Endometrial microvascular endothelial cells (primary cell): ENCODE results near the gene ECT2. TPM values are rescaled to one million over a fixed set of nuclear protein-coding genes. Genes with fewer than 3 reads are reported as not detected.
"Not testable (repeated sequence)": the region's sequence is repeated elsewhere in the genome, so short reads cannot be mapped to it uniquely, and the experiment has no call there.

Experiments used
- in situ Hi-C: cut with HindIII; loops from 2 replicates; pipeline ENCODE4 v1.10.0; 2017; ENCODE audit warnings: low sequenced_read_pairs, low pct_unique_long_range_greater_than_20kb; ENCODE audit errors: inconsistent ontology term
- total RNA-seq: library from RNA; depleted of rRNA; stranded (reverse); fragments of >200 nt; gene quantifications from one replicate; pipeline ENCODE4 v1.2.3, GENCODE V29; 2015; ENCODE audit errors: inconsistent ontology term

The ECT2 gene
- total RNA-seq, 1 donor from 2014 or later = 39.8 TPM

DNA sequence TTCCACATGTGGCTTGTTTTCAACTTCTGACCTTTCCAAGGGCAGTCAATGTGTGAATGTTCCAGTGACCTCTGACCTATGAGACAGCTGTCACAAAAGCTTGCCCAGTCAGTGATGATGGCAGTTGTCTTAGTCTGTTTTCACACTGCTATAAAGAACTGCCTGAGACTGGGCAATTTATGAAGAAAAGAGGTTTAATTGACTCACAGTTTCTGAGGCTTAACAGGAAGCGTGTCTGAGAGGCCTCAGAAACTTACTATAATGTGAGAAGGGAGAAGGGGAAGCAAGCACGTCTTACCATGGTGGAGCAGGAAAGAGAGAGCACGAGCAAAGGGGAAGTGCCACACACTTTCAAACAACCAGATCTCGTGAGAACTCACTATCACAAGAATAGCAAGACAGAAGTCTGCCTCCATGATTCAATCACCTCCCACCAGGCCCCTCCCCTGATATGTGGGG, 95.6 kb downstream of the ECT2 start:
- in situ Hi-C loops = no loop called here

DNA sequence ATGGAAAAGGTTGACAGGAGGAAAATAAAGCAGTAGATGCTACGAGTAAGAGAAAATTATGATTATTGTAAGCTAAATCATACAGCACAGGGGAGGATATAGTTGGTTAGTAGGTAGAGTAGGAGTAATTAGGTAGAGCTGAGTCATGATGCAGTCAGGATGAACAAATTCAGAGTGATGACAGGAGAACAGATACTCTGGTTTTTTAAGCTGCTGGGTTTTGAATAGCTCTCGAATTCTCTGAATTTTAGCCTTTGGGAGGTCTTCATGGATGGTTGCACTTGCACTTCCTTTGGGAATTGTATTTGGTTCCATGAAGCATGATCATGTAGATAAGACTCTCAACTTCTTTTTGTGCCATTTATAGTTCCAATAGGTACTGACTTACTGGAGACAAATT, 96.2 kb downstream of the ECT2 start:
- in situ Hi-C loops = no loop called here

DNA sequence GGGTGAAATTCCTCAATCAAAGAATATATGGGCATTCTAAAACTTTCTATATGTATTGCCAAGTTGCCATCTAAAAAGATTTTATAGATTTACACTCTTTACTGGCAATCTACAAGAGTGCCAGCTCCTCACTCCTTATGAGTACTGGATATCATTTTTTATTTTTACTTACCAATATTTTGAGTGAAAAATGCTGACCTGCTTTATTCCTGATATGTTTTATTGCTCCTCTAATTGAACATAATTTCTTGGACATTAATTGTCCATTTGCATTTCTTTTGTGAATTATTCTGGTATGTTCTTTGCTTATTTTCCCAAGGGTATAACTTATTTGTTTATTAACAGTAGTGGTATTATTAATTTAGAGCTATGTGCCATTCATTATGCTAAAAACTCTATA, 96.8 kb downstream of the ECT2 start:
- in situ Hi-C loops = no loop called here

DNA sequence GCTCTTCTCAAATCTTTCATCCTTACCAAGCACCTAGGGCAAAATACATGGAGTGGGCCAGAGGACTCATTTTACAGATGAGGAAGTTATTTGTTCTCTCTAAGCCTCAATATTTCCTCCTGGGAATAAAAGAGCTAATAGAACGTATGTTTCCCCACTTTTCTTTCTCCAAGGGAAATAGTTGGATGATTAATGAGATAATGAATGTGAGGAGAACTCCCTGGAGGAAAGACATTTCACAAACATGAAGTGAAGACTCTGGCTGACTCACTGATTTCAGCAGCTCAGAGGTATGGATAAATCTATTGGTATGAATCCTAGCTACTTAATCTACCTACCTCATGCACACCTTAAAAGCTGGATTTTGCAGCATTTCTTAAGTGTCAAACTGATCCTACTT, 98.4 kb downstream of the ECT2 start:
- in situ Hi-C loops = no loop called here

DNA sequence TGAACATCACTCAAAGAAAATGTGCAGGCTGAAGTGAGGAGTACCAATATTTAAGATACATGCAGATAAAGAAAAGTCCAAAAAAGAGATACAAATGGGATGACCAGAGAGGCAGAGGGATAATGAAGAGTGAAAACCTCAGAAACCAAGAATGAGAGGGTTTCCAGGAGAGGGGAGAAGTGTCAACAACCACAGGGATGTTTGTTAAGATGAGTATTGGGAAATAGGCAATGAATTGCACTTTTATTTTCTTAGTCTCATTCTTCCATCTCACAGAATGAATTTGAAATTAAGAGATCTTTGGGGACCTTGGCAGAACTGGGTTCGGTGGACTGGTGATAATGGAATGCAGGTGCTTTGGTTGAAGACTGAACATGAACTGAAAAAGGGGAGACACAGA, 102.5 kb downstream of the ECT2 start:
- in situ Hi-C loops = no loop called here

DNA sequence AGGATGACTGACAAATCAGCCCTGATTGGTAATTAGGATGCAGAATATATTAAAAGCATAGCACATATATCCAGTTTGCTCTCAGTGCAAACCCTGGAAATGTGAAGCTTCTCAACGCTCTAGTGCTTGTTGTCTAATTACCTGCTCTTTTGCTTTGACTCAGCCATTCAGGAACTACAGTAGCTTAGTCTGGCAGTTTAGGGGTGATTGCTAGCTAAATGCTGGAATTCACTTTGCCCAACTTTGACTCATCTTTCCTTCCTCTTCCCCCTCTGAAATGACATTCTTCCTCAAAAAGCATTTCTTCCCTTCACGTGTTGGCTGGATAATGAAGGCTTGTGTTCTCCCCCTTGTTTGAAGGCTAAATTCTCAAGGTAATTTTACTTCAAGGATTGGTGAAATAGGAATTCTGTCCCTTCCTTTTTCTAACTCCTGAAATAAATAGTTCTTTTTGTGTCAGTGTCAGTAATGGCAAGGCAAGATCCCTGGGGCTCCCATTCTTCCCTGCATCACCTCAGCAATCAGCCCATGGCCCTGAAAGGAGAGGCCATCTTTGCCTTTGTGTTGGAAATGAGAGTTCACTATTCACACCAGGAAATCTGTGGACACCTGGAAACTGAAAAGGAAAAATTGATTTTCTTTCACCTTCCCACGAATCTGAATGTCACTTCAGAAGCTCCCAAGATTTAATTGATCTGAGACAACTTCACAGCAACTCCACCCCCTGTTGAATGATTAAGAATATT, 103.6 kb downstream of the ECT2 start:
- in situ Hi-C loops = no loop called here

DNA sequence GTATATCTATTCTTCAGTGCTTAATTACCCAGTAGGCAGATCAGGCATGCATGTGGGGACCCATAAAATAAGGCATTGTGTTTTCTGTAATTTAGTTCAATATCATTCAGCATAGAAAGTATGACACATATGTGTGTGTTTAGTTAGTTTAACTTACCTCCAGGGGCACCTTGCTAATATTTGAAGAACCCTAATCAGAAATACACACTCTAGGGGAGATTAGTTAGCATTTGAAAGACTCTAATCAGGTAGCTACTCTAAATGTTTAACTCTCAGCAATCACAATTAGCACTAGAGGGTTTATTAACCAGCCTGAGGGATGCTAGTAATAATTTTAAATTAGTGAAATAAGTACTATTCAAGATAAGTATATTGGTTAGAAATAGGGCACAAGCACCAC, 104.5 kb downstream of the ECT2 start:
- in situ Hi-C loops = no loop called here

DNA sequence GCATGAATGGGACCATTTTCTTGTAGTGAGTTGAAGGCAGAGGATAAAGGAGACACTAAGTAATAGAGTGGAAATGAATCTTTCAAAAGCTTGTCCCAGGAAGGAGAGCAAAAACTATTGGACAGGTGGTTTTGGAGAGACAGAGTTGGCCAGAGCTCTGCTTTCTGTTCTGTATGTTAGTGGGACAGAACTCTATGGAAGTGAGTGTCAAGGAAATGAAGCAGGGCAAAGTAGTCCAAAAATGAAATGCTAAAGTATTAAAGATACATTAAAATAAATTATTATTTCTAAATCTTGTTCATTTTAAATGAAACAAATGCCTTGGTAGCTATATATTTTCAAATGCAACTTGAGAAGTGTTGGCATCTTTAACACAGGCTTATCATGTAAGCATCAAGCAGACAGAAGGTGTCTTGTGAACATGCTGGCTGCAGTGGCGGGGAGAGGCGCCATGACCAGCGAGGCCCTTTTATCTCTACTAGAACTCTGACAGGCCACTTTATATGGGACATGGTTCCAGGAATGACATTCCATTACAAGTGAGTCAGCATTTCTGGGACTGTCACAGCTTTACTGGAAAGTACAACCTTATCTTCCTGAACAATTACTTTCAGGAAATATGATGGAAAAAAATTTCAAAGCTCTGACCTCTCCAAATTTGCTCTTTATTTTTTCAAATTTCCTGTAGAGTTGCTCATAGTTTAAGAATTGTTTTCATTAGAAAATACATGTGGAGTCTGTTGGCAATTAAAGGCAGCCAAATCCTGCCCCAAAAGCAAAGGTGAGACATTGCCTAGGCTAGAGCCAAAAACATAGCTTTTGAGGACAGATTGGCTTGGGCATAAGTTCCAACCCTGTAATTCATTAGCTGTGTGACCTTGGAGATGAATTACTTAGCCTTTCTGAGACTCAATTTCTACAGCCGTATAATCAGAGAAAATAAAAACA, 106.5 kb downstream of the ECT2 start:
- in situ Hi-C loops = no loop called here

DNA sequence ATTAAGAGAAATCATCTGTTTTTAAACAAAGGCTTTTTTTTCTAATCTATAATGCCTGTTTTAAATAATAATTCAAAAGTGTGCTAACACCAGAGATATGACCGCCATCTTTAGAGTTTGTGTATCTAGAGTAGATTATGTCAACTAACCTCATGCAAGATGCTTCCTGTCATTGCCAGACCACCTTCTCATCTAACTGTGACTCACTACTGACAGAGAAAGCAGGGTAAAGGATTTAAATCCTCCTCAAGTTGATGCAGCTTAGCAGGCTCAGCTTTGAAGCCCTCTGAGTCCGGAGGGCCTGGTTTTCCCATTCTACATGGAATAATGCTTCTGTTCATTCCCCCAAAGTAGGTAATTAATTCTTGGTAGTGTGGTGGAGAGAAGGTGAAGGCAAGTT, 108.5 kb downstream of the ECT2 start:
- in situ Hi-C loops = no loop called here

DNA sequence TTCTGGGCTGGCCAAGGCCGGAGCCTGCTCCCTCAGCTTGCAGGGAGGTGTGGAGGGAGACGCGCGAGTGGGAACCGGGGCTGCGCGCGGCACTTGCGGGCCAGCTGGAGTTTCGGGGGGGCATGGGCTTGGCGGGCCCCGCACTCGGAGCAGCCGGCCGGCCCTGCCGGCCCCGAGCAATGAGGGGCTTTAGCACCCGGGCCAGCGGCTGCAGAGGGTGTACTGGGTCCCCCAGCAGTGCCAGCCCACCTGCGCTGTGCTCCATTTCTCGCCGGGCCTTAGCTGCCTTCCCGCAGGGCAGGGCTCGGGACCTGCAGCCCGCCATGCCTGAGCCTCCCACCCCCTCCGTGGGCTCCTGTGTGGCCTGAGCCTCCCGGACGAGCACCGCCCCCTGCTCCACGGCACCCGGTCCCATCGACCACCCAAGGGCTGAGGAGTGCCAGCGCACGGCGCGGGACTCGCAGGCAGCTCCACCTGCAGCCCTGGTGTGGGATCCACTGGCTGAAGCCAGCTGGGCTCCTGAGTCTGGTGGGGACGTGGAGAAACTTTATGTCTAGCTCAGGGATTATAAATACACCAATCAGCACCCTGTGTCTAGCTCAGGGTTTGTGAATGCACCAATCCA, 116.3 kb downstream of the ECT2 start:
- in situ Hi-C loops = not testable (repeated sequence)

DNA sequence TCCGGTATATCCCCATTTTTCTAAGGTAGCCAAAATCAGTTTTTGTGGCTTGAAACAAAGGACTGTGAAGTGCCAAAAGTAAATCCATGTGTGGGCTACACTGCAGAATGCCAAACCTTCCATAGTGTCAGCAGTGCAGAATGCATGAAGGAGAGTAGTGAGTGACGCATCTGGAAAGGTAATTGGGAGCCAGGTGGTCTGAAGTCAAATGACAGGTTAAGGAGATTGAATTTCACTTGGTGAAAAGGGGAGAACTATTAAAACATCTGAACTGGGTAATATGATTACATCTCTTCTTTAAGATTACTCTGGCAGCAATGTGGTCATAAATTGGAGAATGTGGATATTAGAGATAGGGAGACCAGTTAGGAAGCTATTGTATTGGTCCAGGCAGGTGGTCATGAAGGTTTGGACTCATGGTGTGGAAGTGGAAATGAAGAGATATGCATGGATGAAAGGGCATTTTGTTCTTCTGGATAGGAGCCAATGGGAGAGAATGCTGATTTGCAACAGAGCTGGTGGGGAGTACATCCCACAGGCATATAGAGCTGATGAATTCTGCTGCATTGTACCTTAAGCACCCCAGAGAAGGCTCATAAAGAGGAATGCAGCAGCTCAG, 118.2 kb downstream of the ECT2 start:
- in situ Hi-C loops = no loop called here

DNA sequence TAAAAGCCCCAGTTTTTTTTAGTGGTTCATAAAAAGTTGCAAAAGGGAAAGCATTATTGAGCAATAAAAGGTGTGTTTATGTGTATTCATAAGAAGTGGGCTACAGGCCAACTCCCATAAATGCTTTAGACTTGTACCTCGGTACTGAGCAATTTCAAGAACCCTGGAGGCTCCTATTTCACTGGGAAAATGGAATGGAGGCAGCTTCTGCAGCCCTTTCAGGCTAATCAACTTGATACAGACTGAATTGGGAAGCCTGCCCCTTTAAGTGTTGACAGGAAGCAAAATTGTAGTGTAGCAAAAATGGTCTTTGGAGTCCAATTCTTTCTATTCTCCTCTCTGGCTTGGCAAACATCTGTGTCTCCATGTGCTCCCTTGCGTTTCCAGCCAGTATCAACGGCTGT, 118.8 kb downstream of the ECT2 start:
- in situ Hi-C loops = no loop called here

DNA sequence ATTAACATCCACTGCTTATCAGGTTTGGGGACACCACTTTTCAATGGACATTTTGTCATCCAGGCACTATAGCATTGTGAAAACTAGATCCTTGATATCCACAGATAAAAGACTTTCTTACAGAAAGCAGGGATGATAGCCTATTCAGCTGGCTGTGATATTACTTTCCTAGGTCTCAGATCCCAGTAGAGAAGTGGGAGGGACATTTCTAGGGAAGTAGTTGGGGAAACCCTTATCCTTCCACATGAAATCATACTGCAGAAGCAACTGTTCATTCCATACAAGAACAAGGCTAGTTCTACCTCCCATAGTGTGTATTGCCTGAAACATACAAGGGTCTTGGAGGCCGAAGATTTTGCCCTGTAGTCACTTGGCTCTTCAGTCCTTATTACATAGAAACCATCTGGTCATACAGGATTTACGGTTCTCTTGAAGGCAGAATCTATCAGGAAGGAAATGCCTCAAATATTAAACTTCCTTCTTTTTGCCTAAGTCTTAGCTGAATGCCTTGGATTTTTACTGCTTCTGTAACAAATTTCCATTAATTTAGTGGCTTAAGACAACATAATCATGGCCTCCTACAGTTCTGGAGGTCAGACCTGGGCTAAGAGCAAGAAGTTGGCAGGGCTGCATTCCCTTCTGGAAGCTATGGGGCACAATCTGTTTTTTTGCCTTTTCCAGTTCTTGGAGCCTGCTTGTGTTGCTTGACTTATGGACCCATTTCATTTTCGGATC, 119.4 kb downstream of the ECT2 start:
- in situ Hi-C loops = no loop called here

Other genes with a start within 250 kb of the ECT2 start
- 3.5 TPM for gene TNFSF10, start 227.3 kb upstream of the ECT2 start, total RNA-seq
- 45.5 TPM for gene NCEH1, start 39.7 kb upstream of the ECT2 start, total RNA-seq